HepG2 (cell line): ENCODE data around the gene CCT7.

ENCODE experiments used
- MAZ ChIP-seq, 2 experiments: sonication (generic) in 1 of 2; formaldehyde crosslinking in 1 of 2; IDR thresholded peaks; 2 replicates each; pipeline versions ENCODE4 v1.5.0 to v1.6.1; 2012 to 2020; ENCODE audit warnings: low read depth in 2 of 2, mild to moderate bottlenecking in 2 of 2, borderline replicate concordance in 1 of 2, improper control_type of control experiment in 1 of 2, low read length in 1 of 2, missing genetic modification reagents in 1 of 2, moderate library complexity in 1 of 2
- ZFP36 ChIP-seq: fragments of 150-350 bp; IDR thresholded peaks from 2 replicates; pipeline ENCODE4 v1.6.1; 2018; ENCODE audit warnings: borderline replicate concordance, low read length, low read depth; ENCODE audit not compliant: partially characterized antibody

- TF ChIP-seq ZFP36: no peak
- TF ChIP-seq MAZ (IDR thresholded peaks at IDR 0.05; ENCODE audit: borderline replicate concordance, low read depth, low read length): no peak
- no peak for TF ChIP-seq MAZ (CRISPR knock-in tag; IDR thresholded peaks at IDR 0.05; ENCODE audit: low read depth)
Measured at GRCh38 chr2:73197579-73197978, 36.5 kb upstream of the CCT7 start.
